Suppressor macrophage (primary cell): ENCODE data around the gene TBC1D21.

Experiments used
- DNase-seq, 4 experiments: peaks; one replicate each; pipeline ENCODE4 v3.0.0-alpha.2; 2020 to 2022
- total RNA-seq, 17 experiments: gene quantifications; one replicate each; lab custom pipeline; 2026; ENCODE audit warnings: mixed read lengths in 6 of 17, inconsistent platforms in 3 of 17; lab: John Stamatoyannopoulos, UW

TBC1D21 gene, protein sequence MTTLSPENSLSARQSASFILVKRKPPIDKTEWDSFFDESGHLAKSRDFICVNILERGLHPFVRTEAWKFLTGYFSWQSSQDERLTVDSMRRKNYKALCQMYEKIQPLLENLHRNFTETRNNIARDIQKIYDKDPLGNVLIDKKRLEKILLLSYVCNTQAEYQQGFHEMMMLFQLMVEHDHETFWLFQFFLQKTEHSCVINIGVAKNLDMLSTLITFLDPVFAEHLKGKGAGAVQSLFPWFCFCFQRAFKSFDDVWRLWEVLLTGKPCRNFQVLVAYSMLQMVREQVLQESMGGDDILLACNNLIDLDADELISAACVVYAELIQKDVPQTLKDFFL
- total RNA-seq, result 0 to 0.88 (median 0) reads per million in 17 experiments

DNA sequence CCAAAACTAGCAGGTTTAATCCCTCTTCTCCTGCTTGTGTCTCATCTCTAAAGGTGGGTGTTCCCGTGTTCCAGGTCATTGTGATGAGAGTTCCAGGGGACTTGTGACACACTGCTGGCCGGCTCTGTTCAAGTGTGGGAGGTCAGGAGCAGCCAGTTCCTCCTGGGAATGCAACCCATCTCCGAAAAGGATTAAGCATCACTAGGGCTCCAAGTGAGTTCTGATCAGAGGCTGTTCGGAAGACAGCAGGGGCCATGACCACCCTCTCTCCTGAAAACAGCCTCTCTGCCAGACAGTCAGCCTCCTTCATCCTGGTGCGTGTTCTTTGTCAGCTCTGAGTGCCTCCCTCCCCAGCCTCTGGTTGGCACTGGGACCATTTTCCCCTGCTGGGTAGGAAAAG, at the start of gene TBC1D21:
Gene TBC1D21, plus strand, starts transcription at position 109 of the 400 bp plus-strand sequence. Its CDS starts 146 bp downstream, at position 255.
- no peak for DNase-seq

DNA sequence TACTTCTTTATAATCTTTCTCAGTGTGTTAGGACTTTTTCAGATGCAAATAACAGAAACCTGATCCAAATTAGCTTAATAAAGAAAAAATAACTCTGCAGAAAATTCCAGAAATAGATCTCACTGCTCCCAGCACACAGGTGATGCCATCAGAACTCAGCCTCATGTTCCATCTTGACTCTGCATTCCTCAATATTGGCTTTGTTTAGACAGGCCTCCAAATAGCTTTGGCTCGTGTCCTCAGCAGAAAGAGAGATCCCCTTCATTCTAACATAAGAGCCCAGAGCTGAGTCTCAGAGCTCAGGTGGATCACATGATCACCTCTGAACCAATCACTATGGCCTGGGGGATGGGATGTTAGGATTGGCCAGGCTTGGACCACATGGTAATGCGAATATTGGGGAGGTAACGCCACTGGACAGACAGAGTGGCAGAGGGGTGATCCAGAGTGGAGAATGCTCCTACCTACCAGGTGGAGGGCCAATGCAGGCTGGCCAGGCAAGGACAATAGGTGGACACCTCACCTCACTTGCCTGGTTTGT, 46.6 kb upstream of the TBC1D21 start:
- no peak for DNase-seq

DNA sequence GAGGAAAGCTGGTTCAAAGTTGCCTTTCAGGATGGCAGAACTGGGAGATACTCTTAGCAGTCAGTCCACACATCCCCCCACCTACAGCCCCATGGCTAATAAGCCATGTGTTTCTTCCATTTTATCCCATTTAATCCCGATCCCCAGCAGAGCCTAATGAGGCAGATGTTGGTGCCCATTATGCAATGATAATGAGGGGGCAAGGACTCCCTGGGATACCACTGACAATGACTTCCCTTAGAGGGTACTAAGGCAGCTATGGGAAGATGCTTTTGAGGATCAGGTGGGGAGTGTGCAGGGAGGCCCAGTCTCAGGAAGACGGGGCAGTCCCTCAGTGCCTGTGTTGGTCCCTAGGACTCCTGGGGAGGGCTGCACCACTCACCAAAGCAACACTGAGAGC, 43.8 kb upstream of the TBC1D21 start:
- DNase-seq, result no peak

DNA sequence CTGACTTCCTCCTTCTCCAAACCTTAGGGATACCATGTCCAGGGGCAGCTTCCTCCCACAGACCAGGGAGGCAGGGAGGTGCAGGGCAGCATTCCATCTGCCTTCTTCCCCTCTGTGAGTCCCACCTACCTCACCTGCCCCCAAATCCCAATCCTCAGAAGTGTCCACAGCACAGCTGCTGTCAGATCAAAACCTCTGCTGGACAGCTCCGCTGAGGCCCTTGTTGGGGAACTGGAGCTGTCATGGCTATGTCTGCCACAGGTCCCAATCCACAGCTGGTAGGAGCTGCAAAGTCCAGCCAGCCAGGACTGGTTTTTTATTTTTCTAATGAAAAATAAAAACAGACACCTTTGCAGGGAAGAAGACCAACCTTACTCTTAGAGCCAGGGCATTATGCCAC, 40.7 kb upstream of the TBC1D21 start:
- peak in 1 of 4 experiments; percentile 3 for DNase-seq

DNA sequence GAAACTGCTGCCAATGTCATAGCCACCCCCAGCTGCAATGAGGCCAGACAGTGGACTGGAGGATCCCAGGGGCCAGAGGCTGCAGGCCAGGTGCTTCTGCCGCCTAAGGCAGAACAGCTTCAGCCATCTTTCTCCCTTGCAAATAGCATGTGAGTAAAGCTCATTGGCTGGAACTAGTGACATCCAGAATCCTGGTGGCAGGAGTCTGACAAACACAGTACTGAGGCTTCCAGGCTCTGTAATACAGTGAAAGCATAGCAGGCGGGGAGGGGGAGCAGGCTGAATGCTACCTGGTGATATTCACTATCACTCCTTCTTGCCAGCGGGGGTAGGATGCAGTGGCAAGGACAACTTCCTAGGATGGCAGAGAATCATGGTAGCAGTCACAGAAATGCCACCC, 36.5 kb upstream of the TBC1D21 start:
- no peak for DNase-seq

- DNase-seq, result no peak
These were observed 34.4 kb upstream of the TBC1D21 start for GRCh38 chr15:73838831-73839426.

GRCh38 chr15:73839699-73840377, 33.5 kb upstream of the TBC1D21 start:
- no peak for DNase-seq

- DNase-seq, result no peak
These were observed 32.6 kb upstream of the TBC1D21 start for GRCh38 chr15:73840771-73841170.

DNA sequence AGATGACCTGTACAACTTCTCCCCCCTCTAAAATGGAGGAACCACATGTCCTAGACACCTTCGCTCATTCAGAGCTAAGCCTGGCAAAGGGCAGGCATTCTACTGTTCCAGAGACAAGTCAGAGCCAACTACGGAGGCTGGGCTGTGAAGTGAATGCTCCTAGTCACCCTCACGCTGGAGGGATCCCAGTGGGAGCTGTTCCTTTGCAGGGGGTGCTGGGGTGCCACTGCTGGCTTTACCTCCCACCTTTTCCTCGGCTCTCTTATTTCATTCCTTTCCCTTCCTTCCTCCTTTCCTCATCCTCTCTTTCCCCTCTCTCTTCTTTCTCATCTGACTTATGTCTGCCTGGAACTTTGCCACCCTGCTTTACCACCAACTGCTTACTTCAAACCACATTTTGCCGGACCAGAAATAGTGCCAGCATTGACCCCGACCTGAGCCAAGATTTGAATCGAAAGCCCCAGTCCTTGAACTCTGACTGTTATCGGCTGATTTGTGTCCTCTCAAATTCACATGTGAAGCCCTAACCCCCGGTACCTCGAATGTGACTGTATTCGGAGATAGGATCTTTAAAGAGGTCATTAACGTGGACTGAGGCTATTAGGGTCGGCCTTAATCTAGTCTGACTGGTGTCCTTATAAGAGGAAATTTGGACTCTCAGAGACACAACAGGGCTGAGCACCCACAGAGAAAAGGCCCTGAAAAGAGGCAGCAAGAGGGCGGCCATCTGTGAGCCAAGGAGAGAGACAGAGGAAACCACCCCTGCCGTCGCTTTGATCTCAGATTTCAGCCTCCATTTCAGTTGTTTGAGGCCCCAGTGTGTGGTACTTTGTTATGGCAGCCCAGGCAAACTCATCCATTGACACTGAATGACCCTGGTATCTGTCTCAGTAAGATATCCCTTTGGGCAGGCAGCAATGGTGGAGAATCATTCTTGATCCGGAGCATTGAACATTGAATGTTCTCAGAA, 31.3 kb upstream of the TBC1D21 start:
- no peak for DNase-seq

- DNase-seq, result no peak
These were observed 29.6 kb upstream of the TBC1D21 start for GRCh38 chr15:73843787-73844186.

- no peak for DNase-seq
These were observed 29.0 kb upstream of the TBC1D21 start for GRCh38 chr15:73844356-73844755.

- DNase-seq, result no peak
These were observed 27.9 kb upstream of the TBC1D21 start for GRCh38 chr15:73845507-73845906.

DNA sequence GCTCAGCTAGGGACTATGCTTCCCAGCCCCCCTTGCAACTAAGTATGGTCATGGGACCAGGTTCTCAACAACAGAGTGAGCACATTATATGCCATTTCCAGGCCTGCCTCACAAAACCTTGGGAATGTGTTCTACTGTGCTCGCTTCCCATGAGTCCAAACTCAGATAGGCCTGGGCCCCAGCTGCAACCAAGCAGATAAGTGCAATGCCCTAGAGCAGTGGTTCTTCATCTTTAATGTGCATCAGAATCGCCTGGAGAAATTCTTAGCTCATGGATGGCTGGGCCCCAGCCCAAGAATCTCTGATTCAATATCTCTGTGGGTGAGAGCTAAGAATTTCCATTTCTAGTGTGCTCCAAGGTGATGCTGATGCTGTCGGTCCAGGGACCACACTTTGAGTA, 27.5 kb upstream of the TBC1D21 start:
- DNase-seq, result no peak

DNA sequence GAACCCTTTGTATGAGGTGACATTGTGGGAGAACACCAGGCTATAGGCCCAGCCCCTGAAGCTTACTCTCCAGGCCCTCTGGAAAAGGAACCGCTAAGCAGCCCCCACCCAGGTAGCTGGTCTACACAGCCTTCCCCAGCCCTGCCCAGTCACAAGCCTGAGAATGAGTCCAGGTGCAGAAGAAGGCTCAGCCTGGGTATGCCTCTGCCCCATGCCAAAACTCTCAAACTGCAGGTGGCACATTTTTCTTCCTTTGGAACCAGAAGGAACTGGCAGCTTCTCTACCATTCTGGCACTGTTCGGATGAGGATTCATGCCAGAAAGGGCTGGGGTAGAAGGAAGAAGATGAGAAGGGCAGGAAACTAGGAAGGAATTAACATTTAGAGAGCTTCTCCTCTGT, 23.7 kb upstream of the TBC1D21 start:
- DNase-seq, result no peak

- no peak for DNase-seq
These were observed 23.1 kb upstream of the TBC1D21 start for GRCh38 chr15:73850228-73850627.

DNA sequence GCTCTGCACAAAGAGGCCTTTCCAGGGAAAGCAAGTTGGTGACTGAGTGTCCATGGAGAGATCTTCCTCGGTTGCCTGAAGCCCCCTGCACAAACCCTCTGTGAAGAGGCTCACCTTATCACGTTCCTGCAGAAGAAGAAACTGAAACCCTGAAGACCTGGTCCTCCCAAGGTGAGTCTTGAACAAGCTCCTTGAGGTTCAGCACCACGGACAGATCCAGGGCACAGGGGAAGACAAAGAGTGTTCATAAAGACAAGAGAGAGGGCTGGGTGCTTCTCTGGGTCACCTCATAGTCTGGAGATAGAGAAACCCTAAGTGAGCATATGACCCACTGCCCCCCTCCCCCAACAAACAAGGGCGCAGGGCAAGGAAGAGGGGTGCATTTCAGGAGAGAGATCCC, 21.7 kb upstream of the TBC1D21 start:
- peak; percentile 44 to 72 (median 57) for DNase-seq

DNA sequence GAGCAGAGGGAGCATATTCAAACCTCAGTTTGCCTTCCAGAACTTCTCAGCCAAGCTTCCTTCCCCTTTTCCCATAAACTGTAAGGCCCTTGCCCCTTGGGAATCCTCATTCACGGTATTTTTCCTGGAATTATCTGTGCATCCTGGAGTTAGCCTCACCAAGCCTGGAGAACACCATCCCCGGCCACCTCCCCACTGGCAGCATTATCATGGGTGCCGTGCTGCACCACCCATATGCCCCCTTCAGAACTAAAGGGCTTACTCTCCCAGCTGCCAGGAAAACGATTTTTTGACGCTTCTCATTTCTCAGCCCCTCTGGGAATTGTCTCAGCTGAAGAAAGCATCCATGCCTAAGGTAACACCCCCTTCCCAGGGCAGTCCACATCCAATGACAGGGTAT, 20.9 kb upstream of the TBC1D21 start:
- no peak for DNase-seq

GRCh38 chr15:73854265-73854664, 19.1 kb upstream of the TBC1D21 start:
- no peak for DNase-seq

- DNase-seq, result no peak
These were observed 16.7 kb upstream of the TBC1D21 start for GRCh38 chr15:73856458-73857192.

DNA sequence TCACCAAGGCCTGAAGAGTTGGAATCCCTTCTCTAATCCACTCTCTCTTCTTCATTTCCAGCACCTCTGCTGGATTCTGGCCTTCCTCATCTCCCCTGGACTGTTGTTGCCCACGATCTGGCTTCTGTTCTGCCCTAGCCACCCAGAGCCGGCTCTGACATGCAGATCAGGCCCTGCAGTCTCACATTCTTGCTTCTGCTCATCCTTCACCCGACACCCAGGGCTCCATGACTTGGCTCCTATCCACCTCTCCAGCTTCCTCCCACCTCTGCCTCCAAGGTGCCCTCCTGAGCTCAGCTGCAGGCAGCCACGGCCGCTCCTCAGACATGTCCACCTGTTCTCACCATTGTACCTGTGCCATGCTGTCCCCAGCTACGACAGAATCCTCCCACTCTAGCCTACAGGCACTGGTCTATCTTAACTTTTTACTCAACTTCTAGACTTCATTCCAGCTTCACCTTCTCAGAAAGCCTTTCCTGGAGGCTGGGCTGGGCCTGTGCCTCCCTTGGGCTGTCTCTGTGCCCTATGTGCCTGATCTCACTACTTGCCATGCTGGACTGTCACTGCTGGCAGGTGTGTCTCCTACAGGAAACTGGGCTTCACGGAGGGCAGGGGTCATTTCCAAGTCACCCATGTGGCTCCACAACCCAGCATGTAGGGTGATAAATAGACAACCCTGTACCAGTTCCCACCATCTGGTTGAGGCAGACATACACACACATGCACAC, 16.0 kb upstream of the TBC1D21 start:
- DNase-seq, result no peak

- peak in 2 of 4 experiments; percentile 4 to 5 for DNase-seq
These were observed 15.3 kb upstream of the TBC1D21 start for GRCh38 chr15:73858062-73858461.
